HT1080 (cell line): Measurements from ENCODE around the gene ZNF276. TPM values are rescaled to one million over a fixed set of nuclear protein-coding genes. Genes with fewer than 3 reads are reported as not detected.
A peak's percentile ranks its signal among the peaks of the same experiment; 100 is the strongest.

Experiments
- DNase-seq: peaks from one replicate; pipeline ENCODE4 v3.0.0-alpha.2; 2015; ENCODE audit warnings: low read depth
- total RNA-seq: library from RNA; depleted of rRNA; stranded (reverse); fragments of >200 nt; shearing (Covaris generic); gene quantifications from 2 replicates; pipeline ENCODE4 v1.2.3, GENCODE V29; 2014

Gene ZNF276
- total RNA-seq, 1 experiment from 2014 or later: 14.8 TPM

DNA sequence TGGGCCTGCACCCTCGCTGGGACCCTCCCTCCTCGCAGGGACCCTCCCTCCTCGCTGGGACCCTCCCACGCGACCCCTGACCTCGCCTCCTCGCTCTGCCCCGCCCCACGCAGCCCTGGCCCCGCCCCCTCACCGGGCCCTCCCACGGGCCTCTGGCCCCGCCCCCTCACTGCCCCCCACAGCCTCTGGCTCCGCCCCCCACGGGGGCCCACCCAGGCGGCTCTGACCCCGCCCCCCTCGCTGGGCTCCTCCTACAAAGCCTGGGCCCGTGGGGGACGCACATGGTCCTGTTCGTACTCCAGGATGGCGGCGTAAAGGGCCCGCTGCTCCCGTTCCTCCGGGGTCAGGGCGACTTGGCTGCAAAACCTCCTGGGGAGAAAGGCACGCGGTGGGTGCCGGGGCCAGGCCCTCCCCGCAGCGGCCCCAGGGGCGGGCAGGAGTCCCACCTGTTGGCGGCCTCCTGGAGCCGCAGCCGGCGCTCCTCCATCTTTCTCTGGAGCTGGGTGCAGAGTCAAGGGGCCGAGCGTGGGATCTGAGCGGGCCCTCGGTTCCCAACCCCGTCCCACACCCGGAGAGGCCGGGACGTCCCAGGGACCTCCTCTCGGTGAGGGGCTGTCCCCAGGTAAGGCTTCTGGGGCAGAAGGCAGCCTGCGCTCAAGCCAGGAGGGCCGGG is 9.6 kb upstream of the ZNF276 start:
- DNase-seq: no peak

- no peak for DNase-seq
Observed at GRCh38 chr16:89712274-89712781, 9.0 kb upstream of the ZNF276 start.

DNA sequence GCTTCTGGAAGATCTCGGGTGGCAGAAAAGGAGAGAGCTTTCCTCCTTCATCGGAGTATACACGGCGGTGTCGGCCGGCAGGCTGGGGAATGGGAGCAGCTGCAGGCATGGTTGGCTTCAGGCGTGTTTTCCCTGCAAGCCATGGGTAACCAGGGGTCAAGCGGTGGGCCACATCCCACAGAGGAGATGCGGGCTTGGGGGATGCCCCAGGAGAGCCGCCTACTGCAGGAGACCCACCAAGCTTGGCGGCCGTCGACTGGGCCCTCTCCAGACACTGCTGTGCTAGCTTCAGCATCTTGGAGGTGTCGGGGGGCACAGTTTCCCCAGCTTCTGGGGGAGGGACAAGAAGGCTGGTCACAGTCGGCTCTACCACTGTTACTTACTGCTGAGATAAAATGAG is 4.8 kb upstream of the ZNF276 start:
- no peak for DNase-seq

GRCh38 chr16:89716916-89717687 is 4.2 kb upstream of the ZNF276 start:
- DNase-seq: no peak

DNA sequence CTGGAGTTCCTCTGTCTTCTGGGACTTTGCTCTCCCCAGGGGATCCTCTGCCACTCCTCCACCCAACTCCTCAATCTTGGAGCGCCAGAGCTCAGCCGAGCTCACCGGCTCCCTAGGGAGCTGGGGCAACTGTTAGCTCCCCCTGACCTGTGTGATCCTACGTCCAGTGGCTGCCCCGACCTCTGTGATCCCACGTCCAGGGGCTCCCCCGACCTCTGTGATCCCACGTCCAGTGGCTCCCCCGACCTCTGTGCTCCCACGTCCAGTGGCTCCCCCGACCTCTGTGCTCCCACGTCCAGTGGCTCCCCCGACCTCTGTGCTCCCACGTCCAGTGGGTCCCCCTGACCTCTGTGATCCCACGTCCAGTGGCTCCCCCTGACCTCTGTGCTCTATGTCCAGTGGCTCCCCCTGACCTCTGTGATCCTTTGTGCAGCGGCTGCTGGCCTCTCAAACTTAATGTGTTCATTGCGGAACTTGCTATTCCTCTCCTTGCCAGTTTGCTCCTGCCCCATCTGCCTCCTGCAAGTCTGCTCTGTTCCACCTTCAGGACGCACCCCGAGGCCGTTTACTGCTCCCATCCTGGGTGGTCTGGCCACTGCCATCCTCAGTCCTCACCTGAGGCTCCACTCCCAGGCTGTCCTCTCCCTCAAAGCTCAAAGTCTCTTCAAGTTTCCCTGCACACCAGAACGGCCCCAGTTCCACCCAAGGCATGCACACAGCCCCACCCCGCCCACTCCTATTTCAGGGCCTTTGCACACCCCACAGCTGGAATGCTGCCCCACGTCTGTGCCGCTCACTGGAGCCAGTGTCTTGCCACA is 3.4 kb upstream of the ZNF276 start:
- DNase-seq: no peak

- DNase-seq: no peak
Observed at GRCh38 chr16:89720551-89720812, 855 bp upstream of the ZNF276 start.

DNA sequence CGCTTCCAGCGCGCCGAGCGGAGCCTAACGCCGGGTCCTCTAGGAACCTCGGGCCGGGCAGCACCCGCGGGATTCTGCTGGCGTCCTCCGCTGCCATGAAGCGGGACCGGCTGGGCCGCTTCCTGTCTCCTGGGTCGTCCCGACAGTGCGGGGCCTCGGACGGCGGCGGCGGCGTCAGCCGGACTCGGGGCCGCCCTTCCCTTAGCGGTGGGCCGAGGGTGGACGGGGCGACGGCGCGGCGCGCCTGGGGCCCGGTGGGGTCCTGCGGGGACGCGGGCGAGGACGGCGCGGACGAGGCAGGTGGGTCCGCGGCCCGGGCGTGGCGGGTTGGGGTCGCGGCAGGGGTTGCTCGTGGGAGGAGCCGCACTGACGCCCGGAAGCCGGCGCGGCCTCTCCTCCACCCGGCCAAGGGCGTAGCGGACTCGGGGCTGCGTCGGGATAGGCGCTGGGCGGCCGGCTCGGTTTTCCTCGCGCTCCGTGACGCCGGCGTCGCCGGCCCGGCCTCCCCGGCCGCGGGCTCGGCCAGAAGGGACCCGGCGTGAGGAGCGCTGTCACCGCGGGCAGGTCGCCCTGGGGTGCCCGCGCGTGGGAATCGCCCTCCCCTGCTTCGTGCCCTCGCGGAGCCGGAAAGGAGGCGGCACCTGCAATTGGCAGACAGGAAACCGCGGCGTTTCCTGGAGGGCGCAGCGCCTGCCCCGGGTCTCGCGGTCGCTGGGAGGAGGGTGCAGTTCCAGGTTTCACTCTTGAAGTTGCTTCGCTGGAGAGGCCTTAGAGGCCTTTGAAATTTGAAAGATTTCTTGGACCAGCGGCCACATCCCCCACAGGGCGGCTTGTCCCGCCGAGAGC is 432 bp downstream of the ZNF276 start:
- peak; percentile 65 for DNase-seq

GRCh38 chr16:89722392-89723278 is 1.3 kb downstream of the ZNF276 start:
- DNase-seq: peak; percentile 59

DNA sequence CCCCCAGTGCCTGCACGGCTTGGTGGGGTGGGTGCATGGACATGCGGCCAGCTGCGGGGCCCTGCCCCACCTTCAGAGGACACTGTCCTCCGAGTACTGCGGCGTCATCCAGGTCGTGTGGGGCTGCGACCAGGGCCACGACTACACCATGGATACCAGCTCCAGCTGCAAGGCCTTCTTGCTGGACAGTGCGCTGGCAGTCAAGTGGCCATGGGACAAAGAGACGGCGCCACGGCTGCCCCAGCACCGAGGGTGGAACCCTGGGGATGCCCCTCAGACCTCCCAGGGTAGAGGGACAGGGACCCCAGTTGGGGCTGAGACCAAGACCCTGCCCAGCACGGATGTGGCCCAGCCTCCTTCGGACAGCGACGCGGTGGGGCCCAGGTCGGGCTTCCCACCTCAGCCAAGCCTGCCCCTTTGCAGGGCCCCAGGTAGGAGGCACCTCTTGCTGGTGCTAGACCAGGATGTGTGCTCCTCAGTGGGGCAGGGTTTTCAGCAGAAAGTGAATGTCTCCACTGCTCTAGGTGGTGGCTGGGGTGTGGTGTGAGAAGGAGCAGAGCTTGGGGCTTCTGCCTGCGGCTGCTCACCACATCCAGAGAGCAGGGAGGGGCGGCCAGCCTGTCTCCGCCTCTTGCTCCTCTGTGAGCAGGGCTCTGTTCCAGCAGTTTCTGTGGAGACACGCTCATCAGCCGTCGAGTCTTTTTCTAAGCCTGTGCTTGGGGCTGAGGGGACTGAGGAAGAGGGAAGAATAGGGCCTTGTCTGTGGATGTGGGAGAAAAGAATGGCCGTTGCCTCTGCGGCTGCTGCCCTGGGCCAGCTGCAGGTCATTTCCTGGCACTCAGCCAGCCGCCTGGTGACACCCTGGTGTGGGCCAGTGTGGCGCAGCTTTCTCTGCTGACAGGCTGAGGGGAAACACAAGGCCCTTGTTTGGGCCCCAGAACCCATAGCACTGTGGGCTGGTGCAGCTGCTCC is 2.2 kb downstream of the ZNF276 start:
- DNase-seq: no peak

- no peak for DNase-seq
Observed at GRCh38 chr16:89727406-89728120, 6.2 kb downstream of the ZNF276 start.

- DNase-seq: no peak
Observed at GRCh38 chr16:89729293-89729692, 8.0 kb downstream of the ZNF276 start.

- no peak for DNase-seq
Observed at GRCh38 chr16:89729863-89730593, 8.7 kb downstream of the ZNF276 start.

- no peak for DNase-seq
Observed at GRCh38 chr16:89730610-89731234, 9.4 kb downstream of the ZNF276 start.

DNA sequence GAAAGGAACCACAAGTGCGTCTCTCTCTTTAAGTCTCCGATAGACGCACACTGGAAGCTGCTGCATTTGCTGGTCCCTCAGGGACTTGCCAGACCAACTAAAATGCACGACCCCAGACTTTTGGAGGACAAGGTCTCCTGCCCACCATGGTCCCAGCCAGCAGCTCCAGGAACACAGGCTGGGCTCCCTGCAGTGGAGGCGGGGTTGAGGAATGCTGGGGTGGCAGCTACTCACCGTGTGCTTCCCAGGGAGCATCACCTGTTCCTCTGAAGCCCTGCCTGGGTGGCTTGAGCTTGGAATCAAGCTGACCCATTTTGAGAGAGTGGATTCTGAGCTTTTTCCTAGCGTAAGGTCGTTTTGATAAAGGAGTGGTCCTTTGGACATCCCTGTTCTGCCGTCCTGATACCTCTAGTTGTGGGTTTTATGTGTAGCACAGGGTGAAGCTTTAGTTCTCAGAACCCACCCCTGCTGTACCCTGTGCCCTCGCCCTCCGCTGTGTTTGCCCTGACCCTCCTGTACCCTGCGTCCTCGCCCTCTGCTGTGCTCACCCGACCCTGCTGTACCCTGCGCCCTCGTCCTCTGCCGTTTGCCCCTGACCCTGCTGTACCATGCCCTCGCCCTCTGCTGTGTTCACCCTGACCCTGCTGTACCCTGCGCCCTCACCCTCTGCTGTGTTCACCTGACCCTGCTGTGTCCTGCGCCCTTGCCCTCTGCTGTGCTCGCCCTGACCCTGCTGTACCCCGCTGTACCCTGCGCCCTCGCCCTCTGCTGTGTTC is 11.0 kb downstream of the ZNF276 start:
- DNase-seq: no peak

DNA sequence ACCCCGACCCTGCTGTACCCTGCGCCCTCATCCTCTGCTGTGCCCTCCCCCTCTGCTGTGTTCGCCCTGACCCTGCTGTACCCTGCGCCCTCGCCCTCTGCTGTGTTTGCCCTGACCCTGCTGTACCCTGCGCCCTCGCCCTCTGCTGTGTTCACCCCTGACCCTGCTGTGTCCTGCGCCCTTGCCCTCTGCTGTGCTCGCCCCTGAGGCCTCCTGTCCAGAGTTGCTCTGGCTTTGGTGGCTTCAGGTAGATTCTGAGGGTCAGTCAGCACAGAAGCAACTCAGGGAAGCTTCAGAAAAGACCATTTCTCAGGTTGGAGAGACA is 11.5 kb downstream of the ZNF276 start:
- DNase-seq: no peak

DNA sequence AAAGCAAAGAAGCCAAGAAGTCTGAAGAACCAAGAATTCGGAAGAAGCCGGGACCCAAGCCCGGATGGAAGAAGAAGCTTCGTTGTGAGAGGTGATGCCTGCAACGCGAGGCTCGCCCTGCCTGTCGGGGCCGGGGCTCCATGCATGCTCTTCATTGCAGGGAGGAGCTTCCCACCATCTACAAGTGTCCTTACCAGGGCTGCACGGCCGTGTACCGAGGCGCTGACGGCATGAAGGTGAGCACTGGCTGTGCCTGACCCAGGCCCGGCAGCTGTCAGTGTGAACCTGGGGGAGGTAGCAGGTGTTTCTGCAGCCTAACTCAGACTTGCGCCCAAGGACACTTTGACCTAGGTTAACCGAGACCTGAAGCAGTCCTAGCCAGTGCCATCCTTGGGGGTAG is 12.0 kb downstream of the ZNF276 start:
- no peak for DNase-seq

- no peak for DNase-seq
Observed at GRCh38 chr16:89733792-89734191, 12.5 kb downstream of the ZNF276 start.
